Measurements from ENCODE around the gene INSYN2A.

DNA sequence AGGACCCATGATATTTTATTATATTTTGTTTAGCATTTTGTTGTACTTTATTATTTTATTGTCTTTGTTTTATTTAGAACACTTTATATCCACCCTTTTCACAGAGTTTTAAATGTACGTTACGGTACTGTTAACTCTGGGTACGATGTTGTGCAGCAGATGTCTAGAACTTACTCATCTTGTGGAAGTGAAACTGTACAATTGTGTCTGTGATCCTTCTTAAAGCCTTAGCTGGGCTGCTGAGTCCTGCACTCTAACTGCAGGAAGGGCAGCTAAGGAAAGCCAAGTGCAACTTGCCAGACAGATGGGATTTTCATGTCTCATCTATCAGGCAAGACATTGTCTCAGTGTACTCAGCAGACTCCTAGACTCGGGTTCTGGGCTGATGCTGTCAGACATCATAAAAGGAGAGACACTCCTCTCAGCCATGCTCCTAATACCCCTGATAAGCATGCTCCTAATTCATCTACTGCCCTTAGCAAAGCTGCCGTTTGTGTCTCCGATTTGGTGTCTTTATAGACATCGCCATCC lies 14.6 kb upstream of the INSYN2A start:
- TF ChIP-seq, protein P1, sequence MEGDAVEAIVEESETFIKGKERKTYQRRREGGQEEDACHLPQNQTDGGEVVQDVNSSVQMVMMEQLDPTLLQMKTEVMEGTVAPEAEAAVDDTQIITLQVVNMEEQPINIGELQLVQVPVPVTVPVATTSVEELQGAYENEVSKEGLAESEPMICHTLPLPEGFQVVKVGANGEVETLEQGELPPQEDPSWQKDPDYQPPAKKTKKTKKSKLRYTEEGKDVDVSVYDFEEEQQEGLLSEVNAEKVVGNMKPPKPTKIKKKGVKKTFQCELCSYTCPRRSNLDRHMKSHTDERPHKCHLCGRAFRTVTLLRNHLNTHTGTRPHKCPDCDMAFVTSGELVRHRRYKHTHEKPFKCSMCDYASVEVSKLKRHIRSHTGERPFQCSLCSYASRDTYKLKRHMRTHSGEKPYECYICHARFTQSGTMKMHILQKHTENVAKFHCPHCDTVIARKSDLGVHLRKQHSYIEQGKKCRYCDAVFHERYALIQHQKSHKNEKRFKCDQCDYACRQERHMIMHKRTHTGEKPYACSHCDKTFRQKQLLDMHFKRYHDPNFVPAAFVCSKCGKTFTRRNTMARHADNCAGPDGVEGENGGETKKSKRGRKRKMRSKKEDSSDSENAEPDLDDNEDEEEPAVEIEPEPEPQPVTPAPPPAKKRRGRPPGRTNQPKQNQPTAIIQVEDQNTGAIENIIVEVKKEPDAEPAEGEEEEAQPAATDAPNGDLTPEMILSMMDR (IDR thresholded peaks at IDR 0.05; ENCODE audit: poor library complexity, severe bottlenecking), result no peak
- TF ChIP-seq RAD21 (conservative IDR thresholded peaks at IDR 0.05), result no peak
- no peak for TF ChIP-seq POLR2AphosphoS5 (IDR thresholded peaks at IDR 0.05)
- TF ChIP-seq, protein P2, sequence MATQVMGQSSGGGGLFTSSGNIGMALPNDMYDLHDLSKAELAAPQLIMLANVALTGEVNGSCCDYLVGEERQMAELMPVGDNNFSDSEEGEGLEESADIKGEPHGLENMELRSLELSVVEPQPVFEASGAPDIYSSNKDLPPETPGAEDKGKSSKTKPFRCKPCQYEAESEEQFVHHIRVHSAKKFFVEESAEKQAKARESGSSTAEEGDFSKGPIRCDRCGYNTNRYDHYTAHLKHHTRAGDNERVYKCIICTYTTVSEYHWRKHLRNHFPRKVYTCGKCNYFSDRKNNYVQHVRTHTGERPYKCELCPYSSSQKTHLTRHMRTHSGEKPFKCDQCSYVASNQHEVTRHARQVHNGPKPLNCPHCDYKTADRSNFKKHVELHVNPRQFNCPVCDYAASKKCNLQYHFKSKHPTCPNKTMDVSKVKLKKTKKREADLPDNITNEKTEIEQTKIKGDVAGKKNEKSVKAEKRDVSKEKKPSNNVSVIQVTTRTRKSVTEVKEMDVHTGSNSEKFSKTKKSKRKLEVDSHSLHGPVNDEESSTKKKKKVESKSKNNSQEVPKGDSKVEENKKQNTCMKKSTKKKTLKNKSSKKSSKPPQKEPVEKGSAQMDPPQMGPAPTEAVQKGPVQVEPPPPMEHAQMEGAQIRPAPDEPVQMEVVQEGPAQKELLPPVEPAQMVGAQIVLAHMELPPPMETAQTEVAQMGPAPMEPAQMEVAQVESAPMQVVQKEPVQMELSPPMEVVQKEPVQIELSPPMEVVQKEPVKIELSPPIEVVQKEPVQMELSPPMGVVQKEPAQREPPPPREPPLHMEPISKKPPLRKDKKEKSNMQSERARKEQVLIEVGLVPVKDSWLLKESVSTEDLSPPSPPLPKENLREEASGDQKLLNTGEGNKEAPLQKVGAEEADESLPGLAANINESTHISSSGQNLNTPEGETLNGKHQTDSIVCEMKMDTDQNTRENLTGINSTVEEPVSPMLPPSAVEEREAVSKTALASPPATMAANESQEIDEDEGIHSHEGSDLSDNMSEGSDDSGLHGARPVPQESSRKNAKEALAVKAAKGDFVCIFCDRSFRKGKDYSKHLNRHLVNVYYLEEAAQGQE (IDR thresholded peaks at IDR 0.05; ENCODE audit: borderline replicate concordance), result no peak
- TF ChIP-seq TAF1 (IDR thresholded peaks at IDR 0.05; ENCODE audit: low read depth), result no peak
- no peak for TF ChIP-seq EZH2 (IDR thresholded peaks at IDR 0.05; ENCODE audit: borderline replicate concordance, insufficient read depth, low read length, poor library complexity, severe bottlenecking)
- no peak for TF ChIP-seq EP300 (conservative IDR thresholded peaks at IDR 0.05; ENCODE audit: poor library complexity, severe bottlenecking)
- no peak for TF ChIP-seq MXI1 (conservative IDR thresholded peaks at IDR 0.05; ENCODE audit: poor library complexity, severe bottlenecking)
- no peak for TF ChIP-seq SMC3 (conservative IDR thresholded peaks at IDR 0.05; ENCODE audit: poor library complexity)

Measured in neural cell (in vitro differentiated cells).